Measurements from ENCODE around the gene LSM14B. TPM values are rescaled to one million over a fixed set of nuclear protein-coding genes. Genes with fewer than 3 reads are reported as not detected.

The LSM14B gene
- total RNA-seq, 2 experiments from 2014 or later = 34.5 to 35.7 TPM

GRCh38 chr20:62163986-62164762, 41.9 kb downstream of the LSM14B start:
- H3K36me3 Mint-ChIP-seq (ENCODE audit: low read depth) = peaks cover 44% of the 10 kb centered on the region

GRCh38 chr20:62164879-62165761, 42.8 kb downstream of the LSM14B start:
- peaks cover 57% of the 10 kb centered on the region for H3K36me3 ChIP-seq (ENCODE audit: insufficient read depth, low read length)
- ChIA-PET CTCF (no interaction called here), POLR2A (no interaction called here)
- no peak overlapping the region for H3K27ac ChIP-seq (ENCODE audit: low read depth in 1 of 2, low read length in 2 of 2)
- DNase-seq (no peak), ATAC-seq (ENCODE audit: poor library complexity) (no peak)
- intact Hi-C loops (cut with DNase I, micrococcal nuclease) = no loop called here
- no peak overlapping the region for H3K27ac Mint-ChIP-seq
- H3K9me3 Mint-ChIP-seq = no peaks in the 10 kb centered on the region
- no peaks in the 10 kb centered on the region for H3K9me3 ChIP-seq (ENCODE audit: control insufficient read depth in 1 of 2, insufficient read depth in 1 of 2, low read length in 2 of 2)
- TF ChIP-seq, protein P1, sequence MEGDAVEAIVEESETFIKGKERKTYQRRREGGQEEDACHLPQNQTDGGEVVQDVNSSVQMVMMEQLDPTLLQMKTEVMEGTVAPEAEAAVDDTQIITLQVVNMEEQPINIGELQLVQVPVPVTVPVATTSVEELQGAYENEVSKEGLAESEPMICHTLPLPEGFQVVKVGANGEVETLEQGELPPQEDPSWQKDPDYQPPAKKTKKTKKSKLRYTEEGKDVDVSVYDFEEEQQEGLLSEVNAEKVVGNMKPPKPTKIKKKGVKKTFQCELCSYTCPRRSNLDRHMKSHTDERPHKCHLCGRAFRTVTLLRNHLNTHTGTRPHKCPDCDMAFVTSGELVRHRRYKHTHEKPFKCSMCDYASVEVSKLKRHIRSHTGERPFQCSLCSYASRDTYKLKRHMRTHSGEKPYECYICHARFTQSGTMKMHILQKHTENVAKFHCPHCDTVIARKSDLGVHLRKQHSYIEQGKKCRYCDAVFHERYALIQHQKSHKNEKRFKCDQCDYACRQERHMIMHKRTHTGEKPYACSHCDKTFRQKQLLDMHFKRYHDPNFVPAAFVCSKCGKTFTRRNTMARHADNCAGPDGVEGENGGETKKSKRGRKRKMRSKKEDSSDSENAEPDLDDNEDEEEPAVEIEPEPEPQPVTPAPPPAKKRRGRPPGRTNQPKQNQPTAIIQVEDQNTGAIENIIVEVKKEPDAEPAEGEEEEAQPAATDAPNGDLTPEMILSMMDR (IDR thresholded peaks at IDR 0.05) = no peak
- H3K4me3 ChIP-seq (ENCODE audit: low read length) = no peak overlapping the region
- peaks cover 42% of the 10 kb centered on the region for H3K36me3 Mint-ChIP-seq (ENCODE audit: low read depth)
- H3K27me3 Mint-ChIP-seq = no peaks in the 10 kb centered on the region
- H3K4me1 ChIP-seq (ENCODE audit: insufficient read depth, low read length) = no peaks in the 10 kb centered on the region
- H3K27me3 ChIP-seq (ENCODE audit: control insufficient read depth in 1 of 2, insufficient read depth in 2 of 2, low read length in 2 of 2) = no peaks in the 10 kb centered on the region
- no peaks in the 10 kb centered on the region for H3K4me1 Mint-ChIP-seq (ENCODE audit: low read depth)
- H3K4me3 Mint-ChIP-seq = no peak overlapping the region

More at GRCh38 chr20:62163986-62164762, 41.9 kb downstream of the LSM14B start:
- Mint-ChIP-seq H3K27ac (no peak overlapping the region), H3K27me3 (no peaks in the 10 kb centered on the region), H3K4me1 (ENCODE audit: low read depth) (no peaks in the 10 kb centered on the region), H3K9me3 (no peaks in the 10 kb centered on the region), H3K4me3 (no peak overlapping the region)
- no peaks in the 10 kb centered on the region for H3K9me3 ChIP-seq (ENCODE audit: control insufficient read depth in 1 of 2, insufficient read depth in 1 of 2, low read length in 2 of 2)
- ChIA-PET CTCF (no interaction called here), POLR2A (no interaction called here)
- TF ChIP-seq, protein P1 (IDR thresholded peaks at IDR 0.05) = no peak
- H3K36me3 ChIP-seq (ENCODE audit: insufficient read depth, low read length) = peaks cover 62% of the 10 kb centered on the region
- intact Hi-C loops (cut with DNase I, micrococcal nuclease) = no loop called here
- no peak for DNase-seq
- no peak overlapping the region for H3K4me3 ChIP-seq (ENCODE audit: low read length)
- no peak for ATAC-seq (ENCODE audit: poor library complexity)
- no peak overlapping the region for H3K27ac ChIP-seq (ENCODE audit: low read depth in 1 of 2, low read length in 2 of 2)
- H3K27me3 ChIP-seq (ENCODE audit: control insufficient read depth in 1 of 2, insufficient read depth in 2 of 2, low read length in 2 of 2) = no peaks in the 10 kb centered on the region
- peaks cover 9% of the 10 kb centered on the region for H3K4me1 ChIP-seq (ENCODE audit: insufficient read depth, low read length)

DNA sequence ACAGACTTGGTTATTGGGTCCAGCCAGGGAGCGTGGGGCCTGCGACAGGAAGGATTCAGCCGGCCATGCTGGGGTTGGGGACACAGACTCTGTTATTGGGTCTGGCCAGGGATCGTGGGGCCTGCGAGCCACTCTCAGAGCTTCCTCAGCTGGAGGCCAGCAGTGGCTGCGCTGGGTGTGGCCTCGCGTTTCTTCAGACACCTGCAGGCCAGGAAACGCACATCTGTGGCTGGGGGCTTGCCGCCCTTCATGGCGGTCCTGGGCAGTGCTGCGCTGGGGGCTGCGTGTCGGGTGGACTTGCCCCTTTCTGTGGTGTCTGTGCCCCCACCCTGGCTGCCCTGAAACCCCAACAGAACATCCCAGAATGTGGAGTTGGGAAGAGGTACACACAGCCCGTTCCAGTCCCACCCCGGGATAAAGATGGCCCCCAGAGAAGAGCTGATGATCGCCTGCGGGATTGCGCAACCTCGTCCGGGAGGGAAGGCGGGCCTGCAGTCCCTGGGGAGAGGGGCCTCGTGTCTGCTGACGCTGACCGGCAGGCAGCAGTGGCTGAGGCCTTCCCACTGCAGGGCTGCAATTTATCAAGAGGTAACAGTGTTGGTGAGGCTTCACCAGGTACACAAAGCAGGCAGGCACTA, 43.6 kb downstream of the LSM14B start:
- intact Hi-C loops (cut with DNase I, micrococcal nuclease) = no loop called here
- Mint-ChIP-seq H3K4me1 (ENCODE audit: low read depth) (no peaks in the 10 kb centered on the region), H3K9me3 (no peaks in the 10 kb centered on the region), H3K36me3 (ENCODE audit: low read depth) (peaks cover 38% of the 10 kb centered on the region), H3K27ac (no peak overlapping the region), H3K27me3 (no peaks in the 10 kb centered on the region), H3K4me3 (no peak overlapping the region)
- Histone ChIP-seq H3K4me1 (ENCODE audit: insufficient read depth, low read length) (no peaks in the 10 kb centered on the region), H3K27me3 (ENCODE audit: control insufficient read depth in 1 of 2, insufficient read depth in 2 of 2, low read length in 2 of 2) (no peaks in the 10 kb centered on the region), H3K36me3 (ENCODE audit: insufficient read depth, low read length) (peaks cover 54% of the 10 kb centered on the region), H3K4me3 (ENCODE audit: low read length) (no peak overlapping the region), H3K9me3 (ENCODE audit: control insufficient read depth in 1 of 2, insufficient read depth in 1 of 2, low read length in 2 of 2) (no peaks in the 10 kb centered on the region), H3K27ac (ENCODE audit: low read depth in 1 of 2, low read length in 2 of 2) (no peak overlapping the region)
- ChIA-PET CTCF (no interaction called here), POLR2A (no interaction called here)
- DNase-seq = no peak
- ATAC-seq (ENCODE audit: poor library complexity) = no peak
- TF ChIP-seq, protein P1 (IDR thresholded peaks at IDR 0.05) = no peak
